ENCODE data around the gene CALU. TPM values are rescaled to one million over a fixed set of nuclear protein-coding genes. Genes with fewer than 3 reads are reported as not detected.

The CALU gene
- total RNA-seq, 2 donors from 2014 or later, result 204 to 255 TPM

- H3K4me3 ChIP-seq, result no peak overlapping the region
- ATAC-seq (ENCODE audit: insufficient number of reproducible peaks, low FRiP score, low read depth), result no peak
- H3K4me1 ChIP-seq (ENCODE audit: control insufficient read depth in 1 of 2, low read depth in 2 of 2), result no peaks in the 10 kb centered on the region
- H3K27ac ChIP-seq, result no peak overlapping the region
- DNase-seq (ENCODE audit: low spot score), result no peak
- TF ChIP-seq CTCF (IDR thresholded peaks at IDR 0.05), result no peak
- peaks cover 6% of the 10 kb centered on the region for H3K36me3 ChIP-seq
- no peaks in the 10 kb centered on the region for H3K27me3 ChIP-seq (replicated peaks; ENCODE audit: insufficient read depth)
- no peaks in the 10 kb centered on the region for H3K9me3 ChIP-seq
Measured at GRCh38 chr7:128812514-128813168, 73.5 kb downstream of the CALU start.

GRCh38 chr7:128814499-128814898, 75.3 kb downstream of the CALU start:
- H3K4me3 ChIP-seq, result no peak overlapping the region
- H3K36me3 ChIP-seq, result peaks cover 6% of the 10 kb centered on the region
- no peak for TF ChIP-seq CTCF (IDR thresholded peaks at IDR 0.05)
- no peaks in the 10 kb centered on the region for H3K9me3 ChIP-seq
- H3K27ac ChIP-seq, result no peak overlapping the region
- H3K4me1 ChIP-seq (ENCODE audit: control insufficient read depth in 1 of 2, low read depth in 2 of 2), result no peaks in the 10 kb centered on the region
- DNase-seq (ENCODE audit: low spot score) (no peak), ATAC-seq (ENCODE audit: insufficient number of reproducible peaks, low FRiP score, low read depth) (no peak)
- no peaks in the 10 kb centered on the region for H3K27me3 ChIP-seq (replicated peaks; ENCODE audit: insufficient read depth)

GRCh38 chr7:128815289-128815942, 76.3 kb downstream of the CALU start:
- Histone ChIP-seq H3K9me3 (no peaks in the 10 kb centered on the region), H3K27me3 (replicated peaks; ENCODE audit: insufficient read depth) (no peaks in the 10 kb centered on the region), H3K4me3 (no peak overlapping the region), H3K4me1 (ENCODE audit: control insufficient read depth in 1 of 2, low read depth in 2 of 2) (no peaks in the 10 kb centered on the region), H3K27ac (no peak overlapping the region), H3K36me3 (peaks cover under 1% of the 10 kb centered on the region)
- no peak for TF ChIP-seq CTCF (IDR thresholded peaks at IDR 0.05)
- DNase-seq (ENCODE audit: low spot score) (no peak), ATAC-seq (ENCODE audit: insufficient number of reproducible peaks, low FRiP score, low read depth) (no peak)

GRCh38 chr7:128818694-128819093, 79.5 kb downstream of the CALU start:
- H3K9me3 ChIP-seq, result no peaks in the 10 kb centered on the region
- H3K36me3 ChIP-seq, result no peaks in the 10 kb centered on the region
- H3K4me1 ChIP-seq (ENCODE audit: control insufficient read depth in 1 of 2, low read depth in 2 of 2), result no peaks in the 10 kb centered on the region
- no peak overlapping the region for H3K4me3 ChIP-seq
- DNase-seq (ENCODE audit: low spot score) (no peak), ATAC-seq (ENCODE audit: insufficient number of reproducible peaks, low FRiP score, low read depth) (no peak)
- no peak overlapping the region for H3K27ac ChIP-seq
- H3K27me3 ChIP-seq (replicated peaks; ENCODE audit: insufficient read depth), result no peaks in the 10 kb centered on the region
- no peak for TF ChIP-seq CTCF (IDR thresholded peaks at IDR 0.05)

Other genes starting within 250 kb of the CALU start
- 1 to 10 TPM in 1 of 2 donors, under 1 TPM in 1; 0.81 to 2.3 TPM for gene GARIN1A, start 67.1 kb upstream of the CALU start, total RNA-seq
- not detected for gene OPN1SW, start 36.4 kb downstream of the CALU start, total RNA-seq
- gene CCDC136, start 52.6 kb downstream of the CALU start, total RNA-seq, result 10 to 100 TPM; 29.3 to 34.7 TPM
- 100 to 1,000 TPM; 157 to 273 TPM for gene FLNC, start 91.0 kb downstream of the CALU start, total RNA-seq
- 10 to 100 TPM; 73.6 to 96.0 TPM for gene ATP6V1F, start 123.5 kb downstream of the CALU start, total RNA-seq
- 1 to 10 TPM in 1 of 2 donors, under 1 TPM in 1; 0.81 to 2.0 TPM for gene KCP, start 171.3 kb downstream of the CALU start, total RNA-seq
- 10 to 100 TPM; 11.9 to 25.0 TPM for gene IRF5, start 198.6 kb downstream of the CALU start, total RNA-seq

Measured in thoracic aorta (tissue), 2 donors.